HL-60 (cell line): ENCODE measurements around the gene GOLIM4.

Experiments
- DNase-seq, 2 experiments: peaks; one replicate each; pipeline ENCODE4 v3.0.0-alpha.2; 2010 to 2020; ENCODE audit warnings: low read depth in 1 of 2, low spot score in 1 of 2
- H3K27ac ChIP-seq: fragments of 250-450 bp; sonication (Bioruptor Pico); replicated peaks from 2 replicates; pipeline ENCODE4 v1.5.1; 2020; ENCODE audit warnings: mild to moderate bottlenecking, moderate library complexity
- H3K27me3 ChIP-seq: fragments of 250-450 bp; sonication (Bioruptor Pico); 2 replicates; pipeline ENCODE4 v1.5.1; 2021; ENCODE audit warnings: mild to moderate bottlenecking, moderate library complexity; ENCODE audit not compliant: insufficient read depth, poor library complexity, severe bottlenecking
- H3K4me3 ChIP-seq: replicated peaks from 2 replicates; pipeline ENCODE4 v1.5.1; 2011; ENCODE audit warnings: mild to moderate bottlenecking, control low read depth, low read length; ENCODE audit not compliant: insufficient read depth
- GABPA ChIP-seq: IDR thresholded peaks from 2 replicates; pipeline ENCODE4 v1.6.1; 2012; ENCODE audit warnings: low read depth
- POLR2AphosphoS5 ChIP-seq: IDR thresholded peaks from 2 replicates; pipeline ENCODE4 v1.6.1; 2012; ENCODE audit warnings: low read depth
- REST ChIP-seq: IDR thresholded peaks from 2 replicates; pipeline ENCODE4 v1.6.1; 2012; ENCODE audit warnings: low read depth; ENCODE audit not compliant: insufficient replicate concordance
- SPI1 ChIP-seq: IDR thresholded peaks from 2 replicates; pipeline ENCODE4 v1.6.1; 2012; ENCODE audit warnings: low read depth, mild to moderate bottlenecking, borderline replicate concordance
- TF ChIP-seq, protein P1 (sequence below): IDR thresholded peaks from one replicate; pipeline ENCODE4 v1.5.1; 2011; ENCODE audit warnings: low read length, control low read depth, inconsistent platforms; ENCODE audit not compliant: insufficient read depth

GOLIM4 gene

GRCh38 chr3:167989999-167990398, 105.7 kb downstream of the GOLIM4 start:
- Histone ChIP-seq H3K27me3 (no peaks in the 10 kb centered on the region), H3K27ac (no peak overlapping the region), H3K4me3 (no peak overlapping the region)
- no peak for DNase-seq
- TF ChIP-seq, protein P1, sequence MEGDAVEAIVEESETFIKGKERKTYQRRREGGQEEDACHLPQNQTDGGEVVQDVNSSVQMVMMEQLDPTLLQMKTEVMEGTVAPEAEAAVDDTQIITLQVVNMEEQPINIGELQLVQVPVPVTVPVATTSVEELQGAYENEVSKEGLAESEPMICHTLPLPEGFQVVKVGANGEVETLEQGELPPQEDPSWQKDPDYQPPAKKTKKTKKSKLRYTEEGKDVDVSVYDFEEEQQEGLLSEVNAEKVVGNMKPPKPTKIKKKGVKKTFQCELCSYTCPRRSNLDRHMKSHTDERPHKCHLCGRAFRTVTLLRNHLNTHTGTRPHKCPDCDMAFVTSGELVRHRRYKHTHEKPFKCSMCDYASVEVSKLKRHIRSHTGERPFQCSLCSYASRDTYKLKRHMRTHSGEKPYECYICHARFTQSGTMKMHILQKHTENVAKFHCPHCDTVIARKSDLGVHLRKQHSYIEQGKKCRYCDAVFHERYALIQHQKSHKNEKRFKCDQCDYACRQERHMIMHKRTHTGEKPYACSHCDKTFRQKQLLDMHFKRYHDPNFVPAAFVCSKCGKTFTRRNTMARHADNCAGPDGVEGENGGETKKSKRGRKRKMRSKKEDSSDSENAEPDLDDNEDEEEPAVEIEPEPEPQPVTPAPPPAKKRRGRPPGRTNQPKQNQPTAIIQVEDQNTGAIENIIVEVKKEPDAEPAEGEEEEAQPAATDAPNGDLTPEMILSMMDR, result no peak
- TF ChIP-seq REST (no peak), GABPA (no peak), POLR2AphosphoS5 (no peak), SPI1 (no peak)

GRCh38 chr3:167989066-167989465, 106.7 kb downstream of the GOLIM4 start:
- no peak for DNase-seq
- Histone ChIP-seq H3K27ac (no peak overlapping the region), H3K4me3 (no peak overlapping the region), H3K27me3 (no peaks in the 10 kb centered on the region)
- no peak for TF ChIP-seq GABPA
- TF ChIP-seq REST, result no peak
- TF ChIP-seq, protein P1, result no peak
- no peak for TF ChIP-seq SPI1

GRCh38 chr3:167983583-167983982, 112.1 kb downstream of the GOLIM4 start:
- DNase-seq, result no peak
- no peak for TF ChIP-seq POLR2AphosphoS5
- H3K27me3 ChIP-seq, result no peaks in the 10 kb centered on the region
- no peak overlapping the region for H3K27ac ChIP-seq
- H3K4me3 ChIP-seq, result no peak overlapping the region

DNA sequence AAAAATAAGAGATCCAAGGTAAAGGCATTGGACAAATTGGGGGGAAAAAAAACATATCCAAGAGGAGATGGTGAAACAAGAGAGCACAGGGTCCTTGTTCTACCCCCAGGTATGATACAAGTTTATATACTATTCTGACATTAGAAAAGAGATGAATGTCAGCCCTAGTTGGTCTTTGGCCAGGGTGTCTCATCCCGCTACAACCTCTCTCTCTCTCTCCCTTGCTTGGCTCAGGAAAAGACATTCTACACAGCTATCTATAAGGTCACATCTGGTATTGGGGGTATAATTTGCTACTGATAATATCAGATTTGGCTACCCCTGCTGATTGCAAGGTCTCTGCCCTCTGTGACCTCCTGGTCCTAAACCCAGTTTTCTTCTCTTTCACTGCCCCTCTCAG, 117.2 kb downstream of the GOLIM4 start:
- H3K27me3 ChIP-seq, result no peaks in the 10 kb centered on the region
- H3K4me3 ChIP-seq, result no peak overlapping the region
- H3K27ac ChIP-seq, result no peak overlapping the region
- TF ChIP-seq, protein P1, result no peak
- no peak for TF ChIP-seq POLR2AphosphoS5
- no peak for TF ChIP-seq GABPA
- TF ChIP-seq REST, result no peak
- no peak for TF ChIP-seq SPI1
- no peak for DNase-seq
